GM19397 (cell line): ENCODE results near the gene PGBD1.

ENCODE experiments used
- ATAC-seq: cut with Tn5 transposase; IDR thresholded peaks from one replicate; pipeline ENCODE4 v1.9.1; 2021; ENCODE audit warnings: mild to moderate bottlenecking, moderate library complexity; ENCODE audit not compliant: unreplicated experiment

The PGBD1 gene, protein sequence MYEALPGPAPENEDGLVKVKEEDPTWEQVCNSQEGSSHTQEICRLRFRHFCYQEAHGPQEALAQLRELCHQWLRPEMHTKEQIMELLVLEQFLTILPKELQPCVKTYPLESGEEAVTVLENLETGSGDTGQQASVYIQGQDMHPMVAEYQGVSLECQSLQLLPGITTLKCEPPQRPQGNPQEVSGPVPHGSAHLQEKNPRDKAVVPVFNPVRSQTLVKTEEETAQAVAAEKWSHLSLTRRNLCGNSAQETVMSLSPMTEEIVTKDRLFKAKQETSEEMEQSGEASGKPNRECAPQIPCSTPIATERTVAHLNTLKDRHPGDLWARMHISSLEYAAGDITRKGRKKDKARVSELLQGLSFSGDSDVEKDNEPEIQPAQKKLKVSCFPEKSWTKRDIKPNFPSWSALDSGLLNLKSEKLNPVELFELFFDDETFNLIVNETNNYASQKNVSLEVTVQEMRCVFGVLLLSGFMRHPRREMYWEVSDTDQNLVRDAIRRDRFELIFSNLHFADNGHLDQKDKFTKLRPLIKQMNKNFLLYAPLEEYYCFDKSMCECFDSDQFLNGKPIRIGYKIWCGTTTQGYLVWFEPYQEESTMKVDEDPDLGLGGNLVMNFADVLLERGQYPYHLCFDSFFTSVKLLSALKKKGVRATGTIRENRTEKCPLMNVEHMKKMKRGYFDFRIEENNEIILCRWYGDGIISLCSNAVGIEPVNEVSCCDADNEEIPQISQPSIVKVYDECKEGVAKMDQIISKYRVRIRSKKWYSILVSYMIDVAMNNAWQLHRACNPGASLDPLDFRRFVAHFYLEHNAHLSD

GRCh38 chr6:28281288-28282064, at the start of gene PGBD1:
Gene PGBD1, plus strand, starts transcription at chr6:28281572. Its CDS starts 2,242 bp downstream, at chr6:28283814.
- peak; percentile 78 for ATAC-seq

DNA sequence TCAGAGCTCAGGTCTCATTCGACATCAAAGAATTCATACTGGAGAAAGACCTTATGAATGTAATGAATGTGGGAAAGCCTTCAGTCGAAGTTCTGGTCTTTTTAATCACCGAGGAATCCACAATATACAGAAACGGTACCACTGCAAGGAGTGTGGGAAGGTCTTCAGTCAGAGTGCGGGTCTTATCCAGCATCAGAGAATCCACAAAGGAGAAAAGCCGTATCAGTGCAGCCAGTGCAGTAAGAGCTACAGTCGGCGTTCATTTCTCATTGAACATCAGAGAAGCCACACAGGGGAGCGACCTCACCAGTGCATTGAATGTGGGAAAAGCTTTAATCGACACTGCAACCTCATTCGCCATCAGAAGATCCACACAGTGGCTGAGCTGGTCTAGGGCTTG, 48.6 kb upstream of the PGBD1 start:
- ATAC-seq = no peak

- no peak for ATAC-seq
These were observed 45.4 kb upstream of the PGBD1 start for GRCh38 chr6:28235912-28236452.

DNA sequence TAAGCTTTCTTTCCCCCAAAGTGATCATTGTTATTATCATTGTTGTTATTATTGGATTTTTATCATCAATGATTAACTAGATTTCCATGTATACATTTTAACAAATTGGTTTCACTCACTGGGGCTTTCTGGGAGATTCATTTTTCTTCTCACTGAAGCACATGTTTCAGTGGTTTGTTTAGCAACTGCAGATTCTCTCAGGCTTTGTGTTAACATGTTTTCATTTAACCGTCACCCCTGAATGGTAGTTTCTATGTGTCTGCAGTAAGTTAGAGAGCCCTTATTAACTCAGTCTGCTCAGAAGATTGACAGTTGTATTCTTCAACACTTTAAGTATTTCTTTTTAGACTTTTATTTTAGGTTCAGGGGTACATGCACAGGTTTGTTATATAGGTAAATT, 41.7 kb upstream of the PGBD1 start:
- no peak for ATAC-seq

GRCh38 chr6:28240471-28240870, 40.9 kb upstream of the PGBD1 start:
- no peak for ATAC-seq

- no peak for ATAC-seq
These were observed 37.4 kb upstream of the PGBD1 start for GRCh38 chr6:28243946-28244345.

DNA sequence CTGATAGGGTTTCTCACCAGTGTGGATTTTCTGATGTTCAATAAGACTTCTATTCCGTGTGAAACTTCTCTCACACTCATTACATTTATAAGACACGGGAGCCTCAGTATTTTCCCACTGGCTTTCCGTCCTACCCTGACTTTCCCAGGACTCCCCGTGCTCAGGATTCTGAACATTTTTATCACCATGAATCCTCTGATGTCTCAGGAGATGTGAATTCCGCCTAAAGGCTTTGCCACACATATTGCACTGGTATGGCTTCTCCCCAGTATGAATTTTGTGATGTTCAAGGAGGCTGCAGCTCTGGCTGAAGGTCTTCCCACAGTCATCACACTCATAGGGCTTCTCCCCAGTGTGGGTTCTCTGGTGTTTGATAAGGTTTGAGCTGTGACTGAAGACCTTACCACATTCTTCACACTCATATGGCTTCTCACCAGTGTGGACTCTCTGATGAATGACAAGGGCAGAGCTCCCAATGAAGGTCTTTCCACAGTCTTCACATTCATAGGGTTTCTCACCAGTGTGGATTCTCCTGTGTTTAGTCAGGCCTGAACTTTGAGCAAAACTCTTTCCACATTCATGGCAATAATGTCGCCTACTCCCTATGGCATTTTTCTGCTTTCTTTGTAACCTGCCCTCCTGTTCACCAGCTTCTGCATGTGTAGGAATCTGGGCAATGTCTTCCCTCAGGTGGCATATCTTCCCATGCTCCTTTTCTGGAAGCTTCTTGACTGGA, 36.0 kb upstream of the PGBD1 start:
- ATAC-seq = no peak

DNA sequence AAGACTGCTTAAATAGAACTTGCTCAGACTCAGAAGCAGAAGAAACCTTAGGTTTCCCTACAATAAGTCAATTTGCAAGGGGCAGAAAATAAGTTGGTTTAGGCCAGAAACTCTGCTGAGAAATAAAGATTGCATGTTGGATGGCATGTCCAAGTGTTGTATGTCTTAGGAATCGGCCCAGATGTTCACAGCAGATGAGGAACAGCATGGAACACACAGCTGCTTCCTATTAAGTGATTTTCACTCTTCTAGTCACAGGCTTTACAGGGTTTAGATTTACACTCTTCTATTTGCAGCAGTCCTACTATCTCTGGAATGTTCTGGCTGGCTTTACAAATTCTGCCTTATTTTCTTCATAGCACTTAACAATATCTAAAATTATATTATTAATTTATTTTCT, 32.5 kb upstream of the PGBD1 start:
- no peak for ATAC-seq

GRCh38 chr6:28250747-28251146, 30.6 kb upstream of the PGBD1 start:
- no peak for ATAC-seq

DNA sequence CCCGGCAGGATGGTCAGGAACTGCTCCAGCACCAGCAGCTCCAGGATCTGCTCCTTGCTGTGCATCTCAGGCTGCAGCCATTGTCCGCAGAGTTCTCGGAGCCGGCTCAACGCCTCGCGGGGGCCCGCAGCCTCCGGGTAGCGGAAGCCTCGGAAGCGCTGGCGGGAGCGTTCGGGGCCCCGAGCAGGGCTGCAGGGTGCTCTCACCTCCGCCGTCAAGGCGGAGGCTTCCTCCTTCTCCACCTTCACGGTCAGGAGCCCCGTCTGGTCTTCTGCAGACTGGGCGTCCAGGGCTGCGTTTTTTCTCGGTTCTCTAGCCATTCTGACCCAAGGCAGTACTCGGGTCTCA, 29.7 kb upstream of the PGBD1 start:
- ATAC-seq = peak; percentile 43

DNA sequence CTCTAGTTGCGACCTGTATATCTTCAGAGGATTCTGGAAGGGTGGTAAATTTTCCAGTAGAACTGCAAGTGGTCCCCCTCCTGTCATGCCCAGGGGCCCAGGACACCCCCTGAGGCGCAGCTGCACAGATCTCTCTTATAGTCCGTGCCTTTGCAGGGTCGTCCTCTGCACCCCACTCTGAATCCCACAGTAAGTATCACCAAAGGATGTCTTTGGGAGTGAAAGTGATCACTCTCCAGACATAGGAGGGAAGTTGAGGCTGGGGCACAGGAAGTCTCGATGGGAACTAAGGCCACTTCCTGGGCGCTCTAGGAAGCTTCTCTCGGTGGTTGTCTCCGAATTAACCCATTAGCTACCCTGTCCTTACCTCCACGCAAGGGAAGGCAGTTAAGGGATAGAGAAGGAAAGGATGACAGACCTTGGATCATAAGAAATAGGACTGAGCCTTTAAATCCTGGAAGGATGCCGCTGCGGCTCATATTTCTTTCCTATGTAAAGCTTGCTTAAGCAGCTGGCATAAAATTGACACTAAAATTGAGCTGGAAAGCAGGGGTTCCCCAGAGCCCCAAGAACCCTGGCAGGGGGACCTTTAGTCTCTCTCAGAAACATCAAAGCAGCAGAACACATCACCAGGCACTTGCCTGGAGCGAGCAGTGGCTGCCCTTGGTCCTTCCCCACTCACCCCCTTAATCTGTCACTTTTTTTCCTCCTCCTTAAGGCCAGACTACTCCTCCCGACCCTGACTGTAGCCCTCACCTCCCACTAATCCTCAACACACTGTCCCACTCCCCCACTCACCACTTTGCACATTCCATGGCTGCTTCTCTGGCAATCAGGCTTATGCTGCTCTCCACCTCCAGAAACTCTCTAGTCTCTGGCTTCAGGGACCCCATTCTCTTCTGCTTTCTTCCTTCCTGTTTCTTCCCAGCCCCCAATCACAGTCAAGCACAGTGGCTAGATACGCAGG, 29.1 kb upstream of the PGBD1 start, which contains the start of gene ZKSCAN4:
Gene ZKSCAN4, minus strand, starts transcription at position 261 of the 967 bp plus-strand sequence. CDS start 289 bp downstream, outside the sequence.
- ATAC-seq = peak; percentile 78

GRCh38 chr6:28254121-28254519, 27.3 kb upstream of the PGBD1 start:
- ATAC-seq = no peak

DNA sequence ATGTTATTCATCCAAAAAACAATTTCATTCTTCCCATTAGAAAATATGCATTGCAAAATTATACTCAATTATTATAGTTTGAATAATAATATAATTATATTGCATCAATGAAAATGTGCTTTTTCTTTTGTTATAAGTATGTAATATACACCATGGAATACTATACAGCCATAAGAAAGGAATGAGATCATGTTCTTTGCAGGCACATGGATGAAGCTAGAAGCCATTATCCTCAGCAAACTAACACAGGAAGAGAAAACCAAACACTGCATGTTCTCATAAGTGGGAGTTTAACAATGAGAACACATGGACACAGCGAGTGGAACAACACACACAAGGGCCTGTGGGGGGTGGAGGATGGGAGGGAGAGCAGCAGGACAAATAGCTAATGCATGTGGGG, 24.3 kb upstream of the PGBD1 start:
- no peak for ATAC-seq

GRCh38 chr6:28258877-28259777, 22.2 kb upstream of the PGBD1 start, which contains the start of gene NKAPL:
Gene NKAPL, plus strand, starts transcription at chr6:28259297. Its CDS starts 75 bp downstream, at chr6:28259372.
- no peak for ATAC-seq

GRCh38 chr6:28263922-28264321, 17.4 kb upstream of the PGBD1 start:
- ATAC-seq = no peak

GRCh38 chr6:28264834-28265401, 16.5 kb upstream of the PGBD1 start:
- no peak for ATAC-seq

- ATAC-seq = no peak
These were observed 14.8 kb upstream of the PGBD1 start for GRCh38 chr6:28266563-28266961.
